Measurements from ENCODE around the gene RNF150.

The RNF150 gene

DNA sequence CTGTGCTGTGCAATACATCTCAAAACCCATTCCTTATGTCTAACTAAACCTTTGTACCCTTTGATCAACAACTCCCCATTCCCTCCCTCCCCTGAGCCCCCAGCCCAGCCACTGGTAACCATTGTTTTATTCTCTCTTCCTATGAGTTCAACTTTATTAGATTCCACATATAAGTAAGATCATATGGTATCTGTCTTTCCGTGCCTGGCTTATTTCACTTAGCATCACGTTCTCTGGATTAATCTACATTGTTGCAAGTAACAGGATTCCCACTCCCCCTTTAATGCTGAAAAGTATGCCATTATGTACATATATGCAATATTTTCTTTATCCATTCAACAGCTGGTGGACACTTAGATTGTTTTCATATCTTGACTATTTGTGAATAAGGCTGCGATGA is 119.4 kb downstream of the RNF150 start:
- no peak overlapping the region for H3K27ac Mint-ChIP-seq
- no peaks in the 10 kb centered on the region for H3K4me1 Mint-ChIP-seq
- no peaks in the 10 kb centered on the region for H3K9me3 Mint-ChIP-seq
- no peaks in the 10 kb centered on the region for H3K36me3 Mint-ChIP-seq
- no peaks in the 10 kb centered on the region for H3K27me3 Mint-ChIP-seq
- CTCF ChIA-PET: no interaction called here
- no peak for DNase-seq
- no peak overlapping the region for H3K4me3 Mint-ChIP-seq

DNA sequence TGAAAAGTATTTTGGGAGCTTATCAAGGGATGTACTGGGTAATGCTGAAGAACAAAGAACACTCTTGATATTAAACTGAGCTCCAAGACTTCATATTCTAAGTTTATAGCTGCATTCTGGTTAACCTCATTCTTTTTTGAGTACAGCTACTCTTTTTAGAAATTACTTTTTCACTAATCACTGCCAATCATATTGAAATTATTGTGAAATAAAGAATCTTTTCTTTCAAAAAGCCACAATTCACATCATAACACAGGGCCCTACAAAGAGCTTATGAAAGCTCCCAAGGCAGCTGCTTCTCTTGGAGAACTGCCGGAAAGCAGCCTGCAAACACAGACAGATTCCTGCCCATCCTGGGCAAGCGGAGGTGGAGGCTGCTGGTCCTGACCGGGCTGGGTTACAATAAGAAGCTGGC is 121.4 kb downstream of the RNF150 start:
- H3K36me3 Mint-ChIP-seq: no peaks in the 10 kb centered on the region
- H3K4me3 Mint-ChIP-seq: no peak overlapping the region
- H3K4me1 Mint-ChIP-seq: no peaks in the 10 kb centered on the region
- no peaks in the 10 kb centered on the region for H3K27me3 Mint-ChIP-seq
- no peak for DNase-seq
- CTCF ChIA-PET: no interaction called here
- no peaks in the 10 kb centered on the region for H3K9me3 Mint-ChIP-seq
- H3K27ac Mint-ChIP-seq: no peak overlapping the region

DNA sequence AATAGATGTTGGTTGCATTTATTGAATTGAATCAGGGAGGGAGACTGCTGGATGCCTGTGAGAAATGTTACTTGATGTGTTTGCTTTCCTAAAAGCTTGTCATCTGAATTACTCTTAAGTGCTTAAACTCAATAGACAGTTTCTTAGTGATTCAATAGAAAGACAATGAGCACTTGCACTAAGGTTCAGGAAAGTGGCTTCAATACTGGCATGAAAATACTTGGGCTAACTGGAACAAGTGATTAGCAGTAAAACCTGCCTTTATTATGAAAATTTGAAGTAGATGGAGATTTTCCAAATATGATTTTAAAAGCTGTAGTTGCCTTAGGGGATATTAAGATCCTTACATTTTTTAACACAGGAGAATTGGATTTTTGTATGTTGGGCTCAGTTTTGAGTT is 123.3 kb downstream of the RNF150 start:
- no peaks in the 10 kb centered on the region for H3K9me3 Mint-ChIP-seq
- no peak overlapping the region for H3K4me3 Mint-ChIP-seq
- H3K36me3 Mint-ChIP-seq: no peaks in the 10 kb centered on the region
- DNase-seq: no peak
- CTCF ChIA-PET: no interaction called here
- no peaks in the 10 kb centered on the region for H3K27me3 Mint-ChIP-seq
- H3K27ac Mint-ChIP-seq: no peak overlapping the region
- no peaks in the 10 kb centered on the region for H3K4me1 Mint-ChIP-seq

DNA sequence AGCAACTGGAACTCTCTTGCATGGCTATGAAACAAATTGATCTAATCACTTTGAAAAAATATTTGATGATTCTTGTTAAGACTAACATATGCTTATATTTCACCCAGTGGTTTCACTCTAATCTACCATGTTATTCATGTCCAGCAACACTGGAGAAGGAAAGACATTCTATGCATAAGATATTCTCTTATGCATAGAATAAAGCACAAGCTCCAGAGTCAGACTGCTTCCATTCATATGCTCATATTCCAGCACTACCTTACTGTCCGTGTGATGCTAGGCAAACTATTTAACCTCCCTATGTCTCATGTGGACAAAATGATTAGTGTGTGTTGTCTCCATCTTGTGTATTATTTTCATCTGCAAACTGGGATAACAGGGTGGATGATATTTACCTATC is 124.1 kb downstream of the RNF150 start:
- no peaks in the 10 kb centered on the region for H3K4me1 Mint-ChIP-seq
- H3K4me3 Mint-ChIP-seq: no peak overlapping the region
- DNase-seq: no peak
- H3K36me3 Mint-ChIP-seq: no peaks in the 10 kb centered on the region
- H3K27ac Mint-ChIP-seq: no peak overlapping the region
- H3K9me3 Mint-ChIP-seq: no peaks in the 10 kb centered on the region
- no peaks in the 10 kb centered on the region for H3K27me3 Mint-ChIP-seq
- CTCF ChIA-PET: no interaction called here

DNA sequence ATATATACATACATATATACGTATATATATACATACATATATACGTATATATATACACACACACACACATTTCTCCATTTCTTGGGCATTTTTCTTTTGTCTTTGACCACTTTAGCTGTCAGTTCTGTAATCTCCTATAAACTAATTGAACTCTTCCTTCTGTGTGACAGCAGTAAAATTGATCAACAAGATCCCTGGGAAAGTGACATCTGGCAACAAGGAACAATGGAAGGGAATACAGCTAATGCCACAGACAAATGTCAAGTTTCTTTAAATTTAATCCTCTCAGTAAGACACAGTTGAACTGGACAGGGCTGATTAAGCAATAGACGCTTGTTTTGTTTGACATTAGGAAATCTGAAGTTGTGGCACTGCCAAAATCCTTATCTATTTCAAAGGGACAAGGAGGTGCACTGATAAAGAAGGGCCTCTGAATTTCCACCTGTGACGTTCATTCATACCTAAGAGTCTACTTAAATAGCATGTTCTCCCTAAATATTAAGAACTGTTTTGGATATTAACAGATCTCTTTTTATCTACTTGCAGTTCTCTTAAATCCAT is 126.9 kb downstream of the RNF150 start:
- H3K27me3 Mint-ChIP-seq: no peaks in the 10 kb centered on the region
- H3K36me3 Mint-ChIP-seq: no peaks in the 10 kb centered on the region
- CTCF ChIA-PET: no interaction called here
- no peaks in the 10 kb centered on the region for H3K9me3 Mint-ChIP-seq
- no peak overlapping the region for H3K27ac Mint-ChIP-seq
- no peaks in the 10 kb centered on the region for H3K4me1 Mint-ChIP-seq
- no peak overlapping the region for H3K4me3 Mint-ChIP-seq
- DNase-seq: no peak

- Mint-ChIP-seq H3K27me3 (no peaks in the 10 kb centered on the region), H3K4me3 (no peak overlapping the region), H3K36me3 (no peaks in the 10 kb centered on the region), H3K27ac (no peak overlapping the region), H3K4me1 (no peaks in the 10 kb centered on the region), H3K9me3 (no peaks in the 10 kb centered on the region)
- no peak for DNase-seq
- CTCF ChIA-PET: no interaction called here
Observed at GRCh38 chr4:141004823-141005222, 128.4 kb downstream of the RNF150 start.

DNA sequence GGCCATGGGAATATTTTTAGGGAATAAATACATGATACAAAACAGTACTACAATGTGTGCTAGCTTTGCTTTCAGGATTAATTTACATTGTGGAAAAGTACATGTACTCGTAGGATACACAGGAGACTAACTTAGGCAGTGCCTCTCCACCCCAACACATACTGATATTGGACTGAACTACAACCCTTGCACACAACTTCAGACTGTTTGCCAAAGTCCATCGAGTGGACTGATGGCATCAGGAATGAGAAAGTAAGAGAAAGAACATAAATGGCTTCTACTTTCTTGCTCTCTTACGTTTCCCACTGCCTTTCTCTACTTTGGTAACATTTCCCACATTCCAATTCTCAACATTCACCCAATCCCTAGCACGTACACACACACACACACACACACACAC is 130.1 kb downstream of the RNF150 start:
- H3K4me1 Mint-ChIP-seq: no peaks in the 10 kb centered on the region
- no peak overlapping the region for H3K4me3 Mint-ChIP-seq
- CTCF ChIA-PET: no interaction called here
- H3K27me3 Mint-ChIP-seq: no peaks in the 10 kb centered on the region
- no peaks in the 10 kb centered on the region for H3K9me3 Mint-ChIP-seq
- no peak overlapping the region for H3K27ac Mint-ChIP-seq
- no peak for DNase-seq
- no peaks in the 10 kb centered on the region for H3K36me3 Mint-ChIP-seq

DNA sequence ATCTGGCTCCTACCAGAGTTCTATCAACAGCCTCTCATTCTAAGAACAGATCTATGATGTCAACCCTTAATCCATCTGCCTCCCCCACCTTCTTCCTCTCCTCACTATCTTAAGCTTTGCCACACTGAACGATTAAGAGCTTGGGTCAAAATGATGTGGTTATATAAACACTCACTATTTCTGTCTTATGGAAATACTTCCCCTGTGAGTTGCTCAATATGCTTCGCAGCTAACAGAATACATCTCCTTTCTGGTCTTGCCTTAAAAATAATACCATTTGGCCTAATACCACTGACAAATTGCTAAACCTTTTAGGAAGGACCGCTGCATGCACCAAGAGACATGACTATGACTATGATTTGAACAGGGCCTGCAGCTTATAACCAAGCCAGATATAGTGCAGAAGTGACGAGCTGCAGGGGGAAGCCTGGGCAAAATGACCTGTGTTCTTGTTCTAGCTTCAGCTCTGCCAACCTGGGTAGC is 130.9 kb downstream of the RNF150 start:
- Mint-ChIP-seq H3K9me3 (no peaks in the 10 kb centered on the region), H3K36me3 (no peaks in the 10 kb centered on the region), H3K27me3 (no peaks in the 10 kb centered on the region), H3K4me3 (no peak overlapping the region), H3K4me1 (no peaks in the 10 kb centered on the region), H3K27ac (no peak overlapping the region)
- DNase-seq: no peak
- CTCF ChIA-PET: no interaction called here

DNA sequence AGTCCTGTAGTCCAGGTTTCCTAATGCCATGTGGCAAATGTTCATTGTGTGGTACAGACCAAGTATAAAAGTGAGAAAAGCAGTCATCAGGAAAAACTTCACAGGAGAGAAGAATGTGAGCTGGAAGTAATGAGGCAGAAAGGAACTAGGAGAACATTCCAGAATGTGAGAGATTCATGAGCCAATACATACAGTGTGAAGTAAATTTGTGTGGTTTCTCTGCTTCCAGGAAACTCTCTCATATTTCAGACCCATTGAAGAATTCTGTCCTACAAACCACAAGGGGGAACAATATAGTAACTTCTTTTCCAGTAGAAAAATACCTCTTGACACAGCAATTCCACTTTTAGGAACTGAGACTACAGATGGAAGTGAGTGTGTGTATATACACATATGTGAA is 136.5 kb downstream of the RNF150 start:
- no peaks in the 10 kb centered on the region for H3K9me3 Mint-ChIP-seq
- H3K4me3 Mint-ChIP-seq: no peak overlapping the region
- no peaks in the 10 kb centered on the region for H3K36me3 Mint-ChIP-seq
- H3K27me3 Mint-ChIP-seq: no peaks in the 10 kb centered on the region
- DNase-seq: no peak
- no peaks in the 10 kb centered on the region for H3K4me1 Mint-ChIP-seq
- CTCF ChIA-PET: no interaction called here
- H3K27ac Mint-ChIP-seq: no peak overlapping the region

DNA sequence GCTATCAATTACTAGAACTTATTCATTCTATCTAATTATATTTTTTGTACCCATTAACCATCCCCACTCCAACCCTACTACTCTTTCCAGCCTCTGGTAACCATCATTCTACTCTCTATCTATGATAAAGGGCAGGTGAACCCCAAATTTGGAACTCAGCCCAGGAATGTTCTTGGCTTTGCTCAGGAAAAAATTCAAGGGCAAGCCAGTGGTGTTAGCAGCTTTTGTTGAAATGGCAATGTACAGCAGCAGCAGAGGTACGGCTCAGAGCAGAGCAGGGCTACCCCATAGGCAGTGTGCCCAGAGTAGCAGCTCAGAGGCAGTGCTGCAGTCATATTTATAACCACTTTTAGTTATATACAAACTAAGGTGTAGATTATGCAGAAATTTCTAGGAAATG is 138.2 kb downstream of the RNF150 start:
- CTCF ChIA-PET: no interaction called here
- Mint-ChIP-seq H3K27ac (no peak overlapping the region), H3K9me3 (no peaks in the 10 kb centered on the region), H3K4me3 (no peak overlapping the region), H3K27me3 (no peaks in the 10 kb centered on the region), H3K4me1 (no peaks in the 10 kb centered on the region), H3K36me3 (no peaks in the 10 kb centered on the region)
- no peak for DNase-seq

DNA sequence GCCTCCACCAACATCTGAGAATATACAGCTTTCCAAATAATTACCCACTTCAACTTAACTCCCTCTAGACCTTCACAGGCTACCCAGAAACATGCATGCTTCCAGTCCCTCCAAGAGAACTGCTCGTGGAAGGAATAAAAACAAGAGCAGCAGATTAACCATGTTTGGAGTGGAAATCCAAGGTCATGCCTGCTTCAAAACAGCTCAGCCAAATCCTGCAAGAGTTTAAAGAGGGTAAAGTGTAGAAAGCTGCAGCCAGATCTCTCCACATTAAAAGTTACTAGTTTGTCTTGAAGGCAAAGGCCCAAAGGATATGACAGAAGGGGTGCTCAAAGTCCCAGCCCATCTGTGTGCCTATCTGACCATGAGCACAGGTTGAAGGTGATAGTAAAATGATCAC is 139.3 kb downstream of the RNF150 start:
- CTCF ChIA-PET: no interaction called here
- no peaks in the 10 kb centered on the region for H3K4me1 Mint-ChIP-seq
- no peak for DNase-seq
- no peaks in the 10 kb centered on the region for H3K9me3 Mint-ChIP-seq
- H3K27ac Mint-ChIP-seq: no peak overlapping the region
- no peak overlapping the region for H3K4me3 Mint-ChIP-seq
- no peaks in the 10 kb centered on the region for H3K27me3 Mint-ChIP-seq
- no peaks in the 10 kb centered on the region for H3K36me3 Mint-ChIP-seq

DNA sequence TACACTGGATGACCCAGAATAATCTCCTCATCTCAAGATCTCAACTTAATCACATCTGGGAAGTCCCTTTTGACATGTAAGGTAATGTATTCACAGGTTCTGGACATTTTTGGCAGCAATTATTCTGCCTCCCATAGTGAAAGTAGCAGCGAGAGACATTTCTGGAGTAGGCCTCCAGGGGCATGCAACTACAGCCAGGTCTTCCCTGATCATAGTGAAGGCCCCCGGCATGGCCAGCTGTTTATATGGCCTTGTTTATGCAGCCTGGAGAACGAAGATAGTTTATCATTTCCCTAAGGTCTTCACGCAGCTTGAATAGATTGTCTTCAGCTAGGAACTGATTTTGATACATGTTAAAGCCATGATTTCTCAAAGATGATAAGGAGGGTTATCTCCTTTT is 139.9 kb downstream of the RNF150 start:
- CTCF ChIA-PET: no interaction called here
- H3K4me1 Mint-ChIP-seq: no peaks in the 10 kb centered on the region
- DNase-seq: no peak
- no peak overlapping the region for H3K27ac Mint-ChIP-seq
- H3K9me3 Mint-ChIP-seq: no peaks in the 10 kb centered on the region
- no peak overlapping the region for H3K4me3 Mint-ChIP-seq
- no peaks in the 10 kb centered on the region for H3K27me3 Mint-ChIP-seq
- H3K36me3 Mint-ChIP-seq: no peaks in the 10 kb centered on the region

DNA sequence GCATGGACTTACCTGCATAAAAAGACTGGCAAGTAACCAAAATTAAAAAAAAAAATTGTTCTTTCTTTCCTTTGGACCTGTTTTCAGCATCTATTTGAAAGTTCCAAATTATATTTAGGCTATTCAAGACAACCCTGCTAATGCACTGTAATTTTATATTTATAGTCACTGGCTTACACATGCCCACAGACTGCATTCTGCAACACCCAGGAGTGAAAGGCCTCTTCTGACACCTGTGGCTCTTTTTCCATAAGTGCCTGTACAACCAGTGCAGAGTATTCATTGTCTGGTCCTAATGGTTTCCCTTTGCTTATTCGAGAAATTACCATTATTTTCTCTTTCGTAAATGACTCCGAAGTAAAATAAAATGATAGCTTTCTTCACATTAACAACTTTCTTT is 143.3 kb downstream of the RNF150 start:
- Mint-ChIP-seq H3K4me3 (no peak overlapping the region), H3K9me3 (no peaks in the 10 kb centered on the region), H3K27ac (no peak overlapping the region), H3K4me1 (no peaks in the 10 kb centered on the region), H3K36me3 (no peaks in the 10 kb centered on the region), H3K27me3 (no peaks in the 10 kb centered on the region)
- no peak for DNase-seq
- CTCF ChIA-PET: no interaction called here

DNA sequence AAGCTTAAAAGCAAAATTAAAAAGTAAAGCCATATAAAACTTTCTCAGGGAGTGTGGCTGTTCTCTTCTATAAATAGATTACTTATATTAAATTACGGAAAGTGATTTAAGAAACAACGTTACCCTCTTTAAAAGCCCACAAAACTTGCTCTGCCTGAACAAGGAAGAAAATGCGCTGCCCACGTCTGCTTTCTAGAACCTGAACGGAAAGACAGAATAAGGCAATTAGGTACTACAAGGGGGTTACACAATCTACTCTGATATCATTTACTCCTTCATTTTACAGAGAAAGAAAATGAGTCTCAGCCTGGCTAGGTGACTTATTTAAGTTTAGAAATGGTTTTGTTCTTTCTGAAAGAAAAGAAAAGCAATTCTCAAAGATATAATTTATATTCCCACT is 147.2 kb downstream of the RNF150 start:
- Mint-ChIP-seq H3K4me1 (no peaks in the 10 kb centered on the region), H3K4me3 (no peak overlapping the region), H3K27ac (no peak overlapping the region), H3K9me3 (no peaks in the 10 kb centered on the region), H3K27me3 (no peaks in the 10 kb centered on the region), H3K36me3 (no peaks in the 10 kb centered on the region)
- no peak for DNase-seq
- CTCF ChIA-PET: no interaction called here

DNA sequence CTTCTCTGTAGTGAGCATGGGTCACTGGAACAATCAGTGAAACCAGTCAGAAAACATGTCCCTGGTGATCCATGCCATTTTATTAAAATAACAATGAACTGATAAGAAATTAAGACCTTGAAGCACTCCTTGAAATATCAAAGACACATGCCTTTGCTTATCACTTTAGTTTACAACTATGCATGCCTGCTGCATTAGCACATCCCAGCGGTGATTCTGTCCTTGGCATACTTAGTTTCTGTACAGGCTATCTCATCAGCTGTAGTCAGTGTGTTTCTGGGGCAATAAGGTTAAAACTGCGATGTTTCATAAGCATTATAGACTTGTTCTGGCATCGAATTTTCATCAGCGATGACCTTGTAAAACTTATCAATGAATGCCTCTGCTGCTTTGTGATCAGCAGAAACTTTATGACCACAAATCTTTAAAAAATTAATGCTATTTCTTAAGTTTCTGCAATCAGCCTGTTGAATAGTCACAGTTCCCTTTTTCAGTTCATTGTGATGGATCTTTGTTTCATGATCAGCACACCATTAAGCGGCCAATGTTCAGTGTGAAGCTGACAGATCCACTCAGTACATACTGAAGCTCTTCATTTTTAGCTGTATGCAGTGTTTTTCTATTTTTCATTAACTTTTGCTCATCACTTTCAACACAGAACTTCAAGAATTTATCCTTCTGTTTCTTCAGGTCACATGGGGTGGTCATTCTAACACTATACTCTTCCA is 150.5 kb downstream of the RNF150 start:
- CTCF ChIA-PET: no interaction called here
- no peaks in the 10 kb centered on the region for H3K27me3 Mint-ChIP-seq
- H3K27ac Mint-ChIP-seq: no peak overlapping the region
- H3K9me3 Mint-ChIP-seq: no peaks in the 10 kb centered on the region
- DNase-seq: no peak
- no peaks in the 10 kb centered on the region for H3K36me3 Mint-ChIP-seq
- no peak overlapping the region for H3K4me3 Mint-ChIP-seq
- H3K4me1 Mint-ChIP-seq: no peaks in the 10 kb centered on the region
